H1 (cell line): ENCODE measurements around the gene BCL2. TPM values are rescaled to one million over a fixed set of nuclear protein-coding genes. Genes with fewer than 3 reads are reported as not detected.

Source experiments
- CTCF ChIA-PET: fragments of 300-600 bp; sonication (Branson Sonifier 250); formaldehyde crosslinking; loops from one replicate; lab custom pipeline; 2021; ENCODE audit not compliant: partially characterized antibody; lab: Charles Lee
- POLR2A ChIA-PET: fragments of 300-600 bp; sonication (Branson Sonifier 250); formaldehyde crosslinking; loops from one replicate; lab custom pipeline; 2021; ENCODE audit warnings: inconsistent platforms; ENCODE audit not compliant: partially characterized antibody; lab: Charles Lee
- DNase-seq, 2 experiments: peaks; one replicate each; pipeline versions ENCODE4 v3.0.0 to v3.0.0-alpha.2; 2010 to 2022; ENCODE audit warnings: low spot score in 2 of 2, low read depth in 1 of 2, mixed read lengths in 1 of 2
- FAIRE-seq: peaks from 2 replicates; lab custom pipeline; 2011; peaks lifted over from hg19 to GRCh38; lab: Jason Lieb, UNC
- H2AFZ ChIP-seq: 2 replicates; pipeline ENCODE4 v1.8.1; 2012; ENCODE audit warnings: low read length, inconsistent platforms
- H2AK5ac ChIP-seq: 2 replicates; pipeline ENCODE4 v1.6.1; 2013; ENCODE audit warnings: low read depth, low read length
- H2BK120ac ChIP-seq: replicated peaks from 2 replicates; pipeline ENCODE3; 2013; ENCODE audit warnings: low read depth, low read length, inconsistent platforms
- H2BK12ac ChIP-seq: 2 replicates; pipeline ENCODE4 v1.6.1; 2013; ENCODE audit warnings: low read depth, low read length
- H2BK15ac ChIP-seq: 2 replicates; pipeline ENCODE4 v1.6.1; 2013; ENCODE audit warnings: low read length
- H2BK20ac ChIP-seq: 2 replicates; pipeline ENCODE4 v1.6.1; 2013; ENCODE audit warnings: low read length
- H2BK5ac ChIP-seq: 2 replicates; pipeline ENCODE4 v1.6.1; 2013; ENCODE audit warnings: low read depth, low read length
- H3K14ac ChIP-seq: 2 replicates; pipeline ENCODE4 v1.6.1; 2013; ENCODE audit warnings: inconsistent platforms; ENCODE audit not compliant: insufficient read length
- H3K18ac ChIP-seq: 2 replicates; pipeline ENCODE4 v1.6.1; 2013; ENCODE audit warnings: low read length; ENCODE audit errors: extremely low read depth
- H3K23ac ChIP-seq: 2 replicates; pipeline ENCODE4 v1.6.1; 2013; ENCODE audit warnings: inconsistent platforms; ENCODE audit not compliant: insufficient read length
- H3K23me2 ChIP-seq: 2 replicates; pipeline ENCODE4 v1.6.1; 2013; ENCODE audit warnings: low read depth, low read length
- H3K27ac ChIP-seq: 2 replicates; pipeline ENCODE4 v1.6.1; 2011; ENCODE audit warnings: low read depth, low read length, inconsistent platforms
- H3K27me3 ChIP-seq, 4 experiments: replicated peaks in 1 of 4; 1 replicate in 1 of 4; 2 replicates in 3 of 4; pipeline versions ENCODE4 v1.6.1 to v1.8.1; 2011 to 2013; ENCODE audit warnings: low read length in 3 of 4, mild to moderate bottlenecking in 3 of 4, inconsistent platforms in 2 of 4, mixed read lengths in 2 of 4, moderate library complexity in 1 of 4; ENCODE audit not compliant: control insufficient read depth in 3 of 4, insufficient read depth in 3 of 4; ENCODE audit errors: extremely low read depth in 1 of 4
- H3K36me3 ChIP-seq, 4 experiments: 2 replicates each; pipeline versions ENCODE4 v1.6.1 to v1.8.1; 2011 to 2013; ENCODE audit warnings: mild to moderate bottlenecking in 4 of 4, low read length in 3 of 4, moderate library complexity in 2 of 4, control low read depth in 1 of 4, inconsistent platforms in 1 of 4; ENCODE audit not compliant: insufficient read depth in 4 of 4, control insufficient read depth in 2 of 4
- H3K4ac ChIP-seq: replicated peaks from 2 replicates; pipeline ENCODE3; 2013; ENCODE audit warnings: low read length, low read depth, mixed read lengths, inconsistent platforms; ENCODE audit not compliant: insufficient read length
- H3K4me1 ChIP-seq, 4 experiments: replicated peaks in 1 of 4; 1 replicate in 1 of 4; 2 replicates in 3 of 4; pipeline versions ENCODE4 v1.6.1 to v1.8.1; 2011 to 2013; ENCODE audit warnings: low read length in 3 of 4, inconsistent platforms in 2 of 4, mixed read lengths in 1 of 4; ENCODE audit not compliant: insufficient read depth in 4 of 4, control insufficient read depth in 3 of 4
- H3K4me2 ChIP-seq, 2 experiments: 2 replicates each; pipeline versions ENCODE4 v1.6.1 to v1.8.1; 2011 to 2013; ENCODE audit warnings: low read depth in 2 of 2, low read length in 2 of 2, control low read depth in 1 of 2, inconsistent platforms in 1 of 2, mild to moderate bottlenecking in 1 of 2; ENCODE audit not compliant: insufficient read depth in 1 of 2
- H3K4me3 ChIP-seq, 4 experiments: fragments of 200-600, 300-600 bp in 1 of 4; sonication (generic), shearing (Covaris generic), sonication (Bioruptor Twin) in 1 of 4; 2 replicates each; pipeline versions ENCODE4 v1.5.1 to v1.8.1; 2011 to 2016; ENCODE audit warnings: low read length in 4 of 4, low read depth in 3 of 4, control low read depth in 2 of 4, inconsistent platforms in 2 of 4, mild to moderate bottlenecking in 2 of 4, mixed read lengths in 1 of 4, moderate library complexity in 1 of 4; ENCODE audit not compliant: insufficient read depth in 2 of 4; ENCODE audit errors: extremely low read depth in 1 of 4
- H3K56ac ChIP-seq: replicated peaks from 2 replicates; pipeline ENCODE3; 2013; ENCODE audit warnings: low read depth, mild to moderate bottlenecking, mixed read lengths, low read length, inconsistent platforms; ENCODE audit not compliant: insufficient read length
- H3K79me1 ChIP-seq: 2 replicates; pipeline ENCODE4 v1.6.1; 2013; ENCODE audit warnings: low read depth, low read length, control low read depth
- H3K79me2 ChIP-seq, 2 experiments: 2 replicates each; pipeline versions ENCODE4 v1.6.1 to v1.8.1; 2012 to 2013; ENCODE audit warnings: low read length in 2 of 2, mild to moderate bottlenecking in 2 of 2, inconsistent platforms in 1 of 2; ENCODE audit not compliant: insufficient read depth in 2 of 2, control insufficient read depth in 1 of 2
- H3K9ac ChIP-seq, 4 experiments: replicated peaks in 1 of 4; 1 replicate in 1 of 4; 2 replicates in 3 of 4; pipeline versions ENCODE4 v1.6.1 to v1.8.1; 2011 to 2013; ENCODE audit warnings: low read depth in 3 of 4, low read length in 3 of 4, control low read depth in 2 of 4, mild to moderate bottlenecking in 2 of 4, moderate library complexity in 2 of 4, inconsistent platforms in 1 of 4; ENCODE audit errors: extremely low read depth in 1 of 4
- H3K9me3 ChIP-seq, 2 experiments: 2 replicates each; pipeline versions ENCODE4 v1.6.1 to v1.8.1; 2012 to 2013; ENCODE audit warnings: mild to moderate bottlenecking in 2 of 2, moderate library complexity in 2 of 2, control low read depth in 1 of 2, inconsistent platforms in 1 of 2, low read depth in 1 of 2, low read length in 1 of 2, mixed read lengths in 1 of 2; ENCODE audit not compliant: insufficient read depth in 2 of 2
- H4K20me1 ChIP-seq, 2 experiments: replicated peaks in 1 of 2; 2 replicates each; pipeline versions ENCODE3 to v1.8.1; 2011 to 2013; ENCODE audit warnings: inconsistent platforms in 2 of 2, low read length in 2 of 2, mild to moderate bottlenecking in 1 of 2; ENCODE audit not compliant: insufficient read depth in 2 of 2, control insufficient read depth in 1 of 2
- H4K5ac ChIP-seq: 2 replicates; pipeline ENCODE4 v1.6.1; 2013; ENCODE audit warnings: low read length, low read depth, mixed read lengths, inconsistent platforms; ENCODE audit not compliant: insufficient read length
- H4K8ac ChIP-seq: 2 replicates; pipeline ENCODE4 v1.8.0; 2013; ENCODE audit warnings: mild to moderate bottlenecking, moderate library complexity, low read length, inconsistent platforms; ENCODE audit not compliant: insufficient read depth; ENCODE audit errors: extremely low read depth
- H4K91ac ChIP-seq: replicated peaks from 2 replicates; pipeline ENCODE3; 2013; ENCODE audit warnings: low read length, mixed read lengths, inconsistent platforms; ENCODE audit not compliant: insufficient read length
- CBX8 ChIP-seq: fragments of 300-800, 300-1000 bp; sonication (generic); IDR thresholded peaks from 2 replicates; pipeline ENCODE4 v1.7.1; 2016; ENCODE audit warnings: low read depth, low read length, borderline replicate concordance
- CEBPB ChIP-seq: IDR thresholded peaks from 2 replicates; pipeline ENCODE4 v1.6.1; 2012; ENCODE audit warnings: low read depth, low read length
- CTCF ChIP-seq, 3 experiments: IDR thresholded peaks; 1 replicate in 2 of 3; 2 replicates in 1 of 3; pipeline versions ENCODE4 v1.5.1 to v1.6.1; 2011; ENCODE audit warnings: low read length in 3 of 3, mild to moderate bottlenecking in 3 of 3, inconsistent platforms in 2 of 3, low read depth in 1 of 3, moderate library complexity in 1 of 3; ENCODE audit not compliant: insufficient read depth in 1 of 3; ENCODE audit errors: control extremely low read depth in 1 of 3
- GTF2F1 ChIP-seq: IDR thresholded peaks from 2 replicates; pipeline ENCODE4 v1.6.1; 2012; ENCODE audit warnings: low read depth, low read length, improper control_type of control experiment, borderline replicate concordance
- HDAC2 ChIP-seq, 2 experiments: fragments of 300-600 bp in 1 of 2; sonication (generic) in 1 of 2; IDR thresholded peaks; 2 replicates each; pipeline ENCODE4 v1.6.1; 2011 to 2012; ENCODE audit warnings: low read depth in 2 of 2, low read length in 2 of 2, mild to moderate bottlenecking in 2 of 2, moderate library complexity in 2 of 2, borderline replicate concordance in 1 of 2, inconsistent platforms in 1 of 2
- NANOG ChIP-seq: IDR thresholded peaks from 2 replicates; pipeline ENCODE4 v1.6.1; 2011; ENCODE audit warnings: low read length, low read depth, mild to moderate bottlenecking, inconsistent platforms; ENCODE audit not compliant: insufficient read depth, poor library complexity, severe bottlenecking
- RAD21 ChIP-seq, 2 experiments: IDR thresholded peaks in 1 of 2; conservative IDR thresholded peaks in 1 of 2; 2 replicates each; pipeline ENCODE4 v1.6.1; 2011; ENCODE audit warnings: low read depth in 2 of 2, low read length in 2 of 2, improper control_type of control experiment in 1 of 2, inconsistent platforms in 1 of 2, mild to moderate bottlenecking in 1 of 2, moderate library complexity in 1 of 2
- SP2 ChIP-seq: IDR thresholded peaks from 2 replicates; pipeline ENCODE4 v1.6.1; 2012; ENCODE audit warnings: mild to moderate bottlenecking, low read length, inconsistent platforms
- SUZ12 ChIP-seq: fragments of 200-600 bp; sonication (generic); IDR thresholded peaks from 2 replicates; pipeline ENCODE4 v1.6.1; 2012; ENCODE audit warnings: mild to moderate bottlenecking, inconsistent platforms, low read length, moderate library complexity, mixed read lengths
- WGBS, 2 experiments: shearing (Covaris generic) in 1 of 2; methylation state at CpG; one replicate each; pipeline versions ENCODE4 v1.1.6 to v1.1.7; 2013 to 2015; ENCODE audit warnings: low lambda C conversion rate in 2 of 2, mixed read lengths in 2 of 2, inconsistent platforms in 1 of 2, low coverage in 1 of 2, missing lambda C conversion rate in 1 of 2; ENCODE audit not compliant: insufficient replicate concordance in 2 of 2, insufficient coverage in 1 of 2, insufficient read length in 1 of 2; ENCODE audit errors: extremely low coverage in 1 of 2, missing lambda C conversion rate in 1 of 2; 5-methylcytosine and 5-hydroxymethylcytosine counted together
- polyA plus RNA-seq, 7 experiments: library from polyadenylated mRNA; depleted of rRNA in 3 of 7; stranded (reverse) in 5 of 7; unstranded in 2 of 7; fragments of >200 nt in 5 of 7; fragments of 200-250 nt in 2 of 7; gene quantifications; 1 replicate in 5 of 7; 2 replicates in 1 of 7; 4 replicates in 1 of 7; pipeline versions ENCODE4 v1.2.1 to v1.2.3, GENCODE V29; 2011 to 2013; ENCODE audit warnings: missing spikeins in 2 of 7, mixed read lengths in 2 of 7
- total RNA-seq: library from RNA; stranded (reverse); fragmentation: NEBNext Ultra II Directional; extraction: Animal tissue kit (Norgen Biotek cat#: 25700); gene quantifications from 2 replicates; pipeline ENCODE4 v1.2.1, GENCODE V29; 2021

Gene BCL2
- total and polyA plus RNA-seq, 2 of the 8 experiments (the other 6 are each of a cell fraction or from before 2014, with no cell fraction given) = 0.59 to 4.5 TPM

GRCh38 chr18:63272638-63273037, 46.9 kb downstream of the BCL2 start:
- Histone ChIP-seq H3K14ac (no peak overlapping the region), H3K27ac (no peak overlapping the region), H4K5ac (no peak overlapping the region), H3K4me3 (no peak overlapping the region), H3K9me3 (no peaks in the 10 kb centered on the region), H3K56ac (no peak overlapping the region), H2BK5ac (no peak overlapping the region), H3K18ac (no peak overlapping the region), H2BK20ac (no peak overlapping the region), H3K4me2 (no peak overlapping the region), H2BK12ac (no peak overlapping the region), H3K79me1 (no peaks in the 10 kb centered on the region), H3K4me1 (peaks cover 0 to 6% (median 0%) of the 10 kb centered on the region in 4 experiments; a peak in 1 of 7 replicates), H3K36me3 (no peaks in the 10 kb centered on the region), H3K79me2 (no peaks in the 10 kb centered on the region), H2BK15ac (no peak overlapping the region), H2AK5ac (no peak overlapping the region), H3K23ac (no peak overlapping the region), H3K4ac (no peak overlapping the region), H3K9ac (no peak overlapping the region), H2AFZ (no peak overlapping the region), H4K91ac (no peak overlapping the region), H4K20me1 (no peaks in the 10 kb centered on the region), H3K23me2 (no peaks in the 10 kb centered on the region), H4K8ac (no peak overlapping the region), H2BK120ac (no peak overlapping the region), H3K27me3 (no peaks in the 10 kb centered on the region)
- ChIA-PET POLR2A (no interaction called here), CTCF (interaction anchor here (0.6 to 1.5 kb wide), 6 partner anchors 26 to 694 kb away, joined by 3 read pairs; no protein-coding TSS in a partner anchor)
- DNase-seq (no peak), FAIRE-seq (no peak)
- 85% methylated on average over 1 of the region's 1 CpG; no CpG with 5 or more reads in 1 of the 2 experiments for WGBS, 2 experiments
- TF ChIP-seq CEBPB (no peak), SP2 (no peak), HDAC2 (IDR thresholded peaks at IDR 0.05; ENCODE audit: borderline replicate concordance in 1 of 2, low read depth in 2 of 2, low read length in 2 of 2) (no peak), GTF2F1 (no peak), SUZ12 (no peak), CTCF (IDR thresholded peaks at IDR 0.05; ENCODE audit: control extremely low read depth in 1 of 3, insufficient read depth in 1 of 3, low read depth in 1 of 3, low read length in 3 of 3) (no peak), CBX8 (no peak), RAD21 (IDR thresholded peaks at IDR 0.05 in 1 of 2, conservative IDR thresholded peaks at IDR 0.05 in 1 of 2; ENCODE audit: low read depth in 2 of 2, low read length in 2 of 2) (no peak), NANOG (no peak)
